MCF 10A (cell line): ENCODE measurements around the gene SLC44A5. TPM values are rescaled to one million over a fixed set of nuclear protein-coding genes. Genes with fewer than 3 reads are reported as not detected.
"Not testable (repeated sequence)": the region's sequence is repeated elsewhere in the genome, so short reads cannot be mapped to it uniquely, and the experiment has no call there.

Source experiments
- BruUV-seq: library from RNA; stranded (reverse); fragments of 400-500 nt; replicated peaks from 2 replicates; lab custom pipeline; 2021; lab: Mats Ljungman, UMichigan
- CTCF ChIA-PET: fragments of 300-600 bp; sonication (Branson Sonifier 250); formaldehyde crosslinking; extraction: SDS; loops from one replicate; lab custom pipeline; 2021; ENCODE audit warnings: antibody characterized with exemption, inconsistent platforms; lab: Yijun Ruan, JAX
- POLR2A ChIA-PET: fragments of 300-600, 350-650 bp; sonication (Branson Sonifier 250); formaldehyde crosslinking; extraction: SDS; loops from one replicate; lab custom pipeline; 2020; ENCODE audit warnings: antibody characterized with exemption, inconsistent platforms; lab: Yijun Ruan, JAX
- DNase-seq: peaks from one replicate; pipeline ENCODE4 v3.0.0-alpha.2; 2018; ENCODE audit not compliant: unreplicated experiment
- H3K27ac Mint-ChIP-seq: one replicate; pipeline ENCODE4 v1.8.0; 2022; ENCODE audit warnings: mild to moderate bottlenecking, low read depth, mixed read lengths; ENCODE audit not compliant: unreplicated experiment
- H3K27me3 Mint-ChIP-seq: one replicate; pipeline ENCODE4 v1.8.0; 2022; ENCODE audit warnings: mixed read lengths; ENCODE audit not compliant: insufficient read depth, unreplicated experiment
- H3K36me3 Mint-ChIP-seq: one replicate; pipeline ENCODE4 v1.8.0; 2022; ENCODE audit warnings: mild to moderate bottlenecking, moderate library complexity, mixed read lengths; ENCODE audit not compliant: insufficient read depth, unreplicated experiment
- H3K4me1 Mint-ChIP-seq: one replicate; pipeline ENCODE4 v1.8.0; 2022; ENCODE audit warnings: mixed read lengths; ENCODE audit not compliant: insufficient read depth, unreplicated experiment
- H3K4me3 Mint-ChIP-seq: one replicate; pipeline ENCODE4 v1.8.0; 2022; ENCODE audit warnings: mild to moderate bottlenecking, moderate library complexity, mixed read lengths; ENCODE audit not compliant: unreplicated experiment
- H3K9me3 Mint-ChIP-seq: one replicate; pipeline ENCODE4 v1.8.0; 2022; ENCODE audit warnings: mixed read lengths; ENCODE audit not compliant: unreplicated experiment
- CTCF ChIP-seq: fragments of 200-600 bp; IDR thresholded peaks from one replicate; pipeline ENCODE4 v1.8.0; 2022; ENCODE audit warnings: antibody characterized with exemption, mild to moderate bottlenecking; ENCODE audit not compliant: unreplicated experiment
- intact Hi-C: fragments of 100-400 bp; cut with micrococcal nuclease; formaldehyde crosslinking; loops from 2 replicates; pipeline ENCODE4 v1.14.1; 2022
- total RNA-seq: library from RNA; stranded (reverse); gene quantifications from 2 replicates; pipeline ENCODE4 v1.2.3, GENCODE V29; 2022

Gene SLC44A5
- total RNA-seq, 1 experiment from 2014 or later, result 14.3 TPM

GRCh38 chr1:75594327-75594726, 16.6 kb downstream of the SLC44A5 start:
- no peaks in the 10 kb centered on the region for H3K4me1 Mint-ChIP-seq
- BruUV-seq, result no TSS peak
- H3K9me3 Mint-ChIP-seq, result no peaks in the 10 kb centered on the region
- H3K27me3 Mint-ChIP-seq, result no peaks in the 10 kb centered on the region
- H3K27ac Mint-ChIP-seq, result no peak overlapping the region
- no peak overlapping the region for H3K4me3 Mint-ChIP-seq
- ChIA-PET POLR2A (no interaction called here), CTCF (no interaction called here)
- no peaks in the 10 kb centered on the region for H3K36me3 Mint-ChIP-seq
- no peak for TF ChIP-seq CTCF
- no peak for DNase-seq
- intact Hi-C loops, result no loop called here

GRCh38 chr1:75593457-75593856, 17.5 kb downstream of the SLC44A5 start:
- DNase-seq, H3K36me3 Mint-ChIP-seq, H3K27ac Mint-ChIP-seq, H3K9me3 Mint-ChIP-seq, H3K27me3 Mint-ChIP-seq, BruUV-seq, CTCF ChIA-PET, POLR2A ChIA-PET, H3K4me3 Mint-ChIP-seq, H3K4me1 Mint-ChIP-seq, intact Hi-C loops: not testable (repeated sequence)

GRCh38 chr1:75589637-75590036, 21.3 kb downstream of the SLC44A5 start:
- Mint-ChIP-seq H3K4me1 (no peaks in the 10 kb centered on the region), H3K9me3 (no peaks in the 10 kb centered on the region), H3K36me3 (no peaks in the 10 kb centered on the region), H3K27ac (no peak overlapping the region), H3K4me3 (no peak overlapping the region), H3K27me3 (no peaks in the 10 kb centered on the region)
- intact Hi-C loops, result no loop called here
- no peak for DNase-seq
- TF ChIP-seq CTCF, result no peak
- no TSS peak for BruUV-seq
- ChIA-PET POLR2A (interaction anchor here (1.1 kb wide), 1 partner anchor 13 kb away, joined by 3 read pairs; no protein-coding TSS in a partner anchor), CTCF (interaction anchor here (0.6 kb wide), 1 partner anchor 12 kb away, joined by 3 read pairs; no protein-coding TSS in a partner anchor)

GRCh38 chr1:75588779-75589475, 22.0 kb downstream of the SLC44A5 start:
- no peak for TF ChIP-seq CTCF
- DNase-seq, result no peak
- Mint-ChIP-seq H3K4me1 (no peaks in the 10 kb centered on the region), H3K27ac (no peak overlapping the region), H3K9me3 (no peaks in the 10 kb centered on the region), H3K4me3 (no peak overlapping the region), H3K36me3 (no peaks in the 10 kb centered on the region), H3K27me3 (no peaks in the 10 kb centered on the region)
- CTCF ChIA-PET, result no interaction called here
- BruUV-seq, result no TSS peak
- POLR2A ChIA-PET, result interaction anchor here (0.6 to 1.1 kb wide), 2 partner anchors 12 to 41 kb away, joined by 3 read pairs; no protein-coding TSS in a partner anchor
- intact Hi-C loops, result no loop called here
